GM19324 (cell line): Measurements from ENCODE around the gene COL26A1.

Experiments
- ATAC-seq: cut with Tn5 transposase; IDR thresholded peaks from one replicate; pipeline ENCODE4 v1.9.1; 2021; ENCODE audit warnings: mild to moderate bottlenecking, moderate library complexity; ENCODE audit not compliant: unreplicated experiment, low FRiP score

The COL26A1 gene

GRCh38 chr7:101562531-101563197 lies 200.0 kb downstream of the COL26A1 start:
- no peak for ATAC-seq

- ATAC-seq = no peak
Measured at GRCh38 chr7:101563198-101563901, 200.7 kb downstream of the COL26A1 start.

GRCh38 chr7:101563943-101564777 lies 201.5 kb downstream of the COL26A1 start:
- no peak for ATAC-seq

GRCh38 chr7:101564778-101565211 lies 202.1 kb downstream of the COL26A1 start:
- ATAC-seq = no peak

GRCh38 chr7:101565601-101566209 lies 203.0 kb downstream of the COL26A1 start:
- ATAC-seq = no peak

- no peak for ATAC-seq
Measured at GRCh38 chr7:101567230-101567629, 204.6 kb downstream of the COL26A1 start.

GRCh38 chr7:101572156-101572555 lies 209.5 kb downstream of the COL26A1 start:
- ATAC-seq = no peak

GRCh38 chr7:101575168-101575567 lies 212.5 kb downstream of the COL26A1 start:
- no peak for ATAC-seq

- ATAC-seq = no peak
Measured at GRCh38 chr7:101575721-101576120, 213.0 kb downstream of the COL26A1 start.

- ATAC-seq = no peak
Measured at GRCh38 chr7:101576998-101577397, 214.3 kb downstream of the COL26A1 start.

- ATAC-seq = no peak
Measured at GRCh38 chr7:101578552-101578951, 215.9 kb downstream of the COL26A1 start.

GRCh38 chr7:101580596-101580995 lies 217.9 kb downstream of the COL26A1 start:
- ATAC-seq = no peak

GRCh38 chr7:101581891-101582290 lies 219.2 kb downstream of the COL26A1 start:
- no peak for ATAC-seq

- ATAC-seq = no peak
Measured at GRCh38 chr7:101582971-101583370, 220.3 kb downstream of the COL26A1 start.

GRCh38 chr7:101586078-101586905 lies 223.6 kb downstream of the COL26A1 start:
- no peak for ATAC-seq

GRCh38 chr7:101586906-101587677 lies 224.4 kb downstream of the COL26A1 start:
- no peak for ATAC-seq

- no peak for ATAC-seq
Measured at GRCh38 chr7:101588131-101588935, 225.7 kb downstream of the COL26A1 start.

- no peak for ATAC-seq
Measured at GRCh38 chr7:101589052-101589451, 226.4 kb downstream of the COL26A1 start.
